Esophagus muscularis mucosa (tissue), 4 donors: ENCODE results near the gene GTSE1. TPM values are rescaled to one million over a fixed set of nuclear protein-coding genes. Genes with fewer than 3 reads are reported as not detected.

Source experiments
- DNase-seq: peaks from one replicate; pipeline ENCODE4 v3.0.0-alpha.2; 2017; ENCODE audit errors: extremely low spot score
- H3K27ac ChIP-seq, 4 donors: fragments of 200-600 bp; sonication (generic); replicated peaks in 1 of 4; 1 replicate in 3 of 4; 2 replicates in 1 of 4; pipeline ENCODE4 v1.5.1; 2016 to 2019; ENCODE audit warnings: mild to moderate bottlenecking in 1 of 4
- H3K27me3 ChIP-seq, 4 donors: fragments of 200-600 bp; sonication (generic); one replicate each; pipeline versions ENCODE4 v1.5.1 to v1.6.0; 2016 to 2019
- H3K36me3 ChIP-seq, 4 donors: fragments of 200-600 bp; sonication (generic); one replicate each; pipeline ENCODE4 v1.5.1; 2016 to 2019
- H3K4me1 ChIP-seq, 4 donors: fragments of 200-600 bp; sonication (generic); one replicate each; pipeline ENCODE4 v1.5.1; 2016 to 2019
- H3K4me3 ChIP-seq, 4 donors: fragments of 200-600 bp; sonication (generic); 1 replicate in 2 of 4; 2 replicates in 2 of 4; pipeline ENCODE4 v1.5.1; 2016 to 2019; ENCODE audit warnings: mild to moderate bottlenecking in 4 of 4, moderate library complexity in 1 of 4
- H3K9me3 ChIP-seq, 4 donors: fragments of 200-600 bp; sonication (generic); 1 replicate in 3 of 4; 2 replicates in 1 of 4; pipeline ENCODE4 v1.5.1; 2016 to 2019
- EP300 ChIP-seq: sonication (generic); formaldehyde crosslinking; IDR thresholded peaks from one replicate; pipeline ENCODE4 v1.6.1; 2017; ENCODE audit warnings: antibody characterized with exemption
- POLR2A ChIP-seq: fragments of 450-650 bp; IDR thresholded peaks from one replicate; pipeline ENCODE4 v1.6.1; 2017; ENCODE audit warnings: antibody characterized with exemption, moderate library complexity, mild to moderate bottlenecking, low read depth
- POLR2AphosphoS5 ChIP-seq, 2 donors: sonication (generic); formaldehyde crosslinking; IDR thresholded peaks; one replicate each; pipeline ENCODE4 v1.6.1; 2017; ENCODE audit warnings: antibody characterized with exemption in 2 of 2
- WGBS: methylation state at CpG from one replicate; pipeline ENCODE4 v1.1.5; 2018; 5-methylcytosine and 5-hydroxymethylcytosine counted together
- intact Hi-C: fragments of 100-400 bp; cut with DNase I; formaldehyde crosslinking; loops from one replicate; pipeline ENCODE4 v1.15.1; 2023
- total RNA-seq, 4 donors: library from RNA; depleted of rRNA; stranded (reverse); fragments of >200 nt; gene quantifications; one replicate each; pipeline versions ENCODE4 v1.1.0 to v1.2.1, GENCODE V29; 2016
- TF ChIP-seq, protein P1 (sequence below), 3 experiments: fragments of 200-600 bp in 2 of 3; fragments of 450-650 bp in 1 of 3; sonication (generic) in 2 of 3; IDR thresholded peaks; one replicate each; pipeline ENCODE4 v1.5.1; 2017 to 2019; ENCODE audit warnings: antibody characterized with exemption in 3 of 3, mild to moderate bottlenecking in 2 of 3, moderate library complexity in 1 of 3

Gene GTSE1
- total RNA-seq, 4 donors from 2014 or later: 1.0 TPM; not detected in 3

GRCh38 chr22:46251266-46251665 is 45.4 kb upstream of the GTSE1 start:
- DNase-seq: no peak

DNA sequence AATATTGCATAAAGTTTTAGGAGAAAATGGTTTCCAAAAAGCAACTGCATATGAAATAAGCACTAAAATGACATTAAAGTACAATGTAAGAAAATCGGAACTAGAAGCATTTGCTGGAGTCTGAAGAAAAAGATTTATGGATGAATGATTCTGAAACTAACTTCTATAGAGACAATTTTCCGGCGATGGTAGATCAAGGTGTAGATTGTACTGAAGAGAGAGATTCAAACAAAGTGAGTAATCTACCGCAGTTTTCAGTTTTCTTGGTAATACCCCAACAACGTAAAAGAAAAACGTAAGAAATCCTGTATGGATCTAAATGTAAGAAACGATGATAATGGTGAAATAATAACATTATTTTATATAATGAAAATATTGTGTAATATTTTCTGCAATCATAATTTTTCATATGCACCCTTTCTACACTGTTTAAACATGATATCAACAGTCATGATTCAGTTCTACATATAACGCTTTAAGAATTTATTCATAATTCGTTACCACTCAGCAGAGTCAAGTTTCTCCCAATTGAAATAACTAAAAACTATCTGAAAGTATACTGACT is 44.8 kb upstream of the GTSE1 start:
- Histone ChIP-seq H3K4me1 (peaks cover 9 to 40% (median 32%) of the 10 kb centered on the region in 4 donors), H3K9me3 (no peaks in the 10 kb centered on the region), H3K4me3 (peak overlapping the region in 1 of 4 donors; percentile 75), H3K36me3 (peaks cover 0 to under 1% (median 0%) of the 10 kb centered on the region in 4 donors), H3K27ac (no peak overlapping the region), H3K27me3 (no peaks in the 10 kb centered on the region)
- TF ChIP-seq EP300 (no peak), POLR2AphosphoS5 (IDR thresholded peaks at IDR 0.05) (no peak), POLR2A (no peak)
- TF ChIP-seq, protein P1, sequence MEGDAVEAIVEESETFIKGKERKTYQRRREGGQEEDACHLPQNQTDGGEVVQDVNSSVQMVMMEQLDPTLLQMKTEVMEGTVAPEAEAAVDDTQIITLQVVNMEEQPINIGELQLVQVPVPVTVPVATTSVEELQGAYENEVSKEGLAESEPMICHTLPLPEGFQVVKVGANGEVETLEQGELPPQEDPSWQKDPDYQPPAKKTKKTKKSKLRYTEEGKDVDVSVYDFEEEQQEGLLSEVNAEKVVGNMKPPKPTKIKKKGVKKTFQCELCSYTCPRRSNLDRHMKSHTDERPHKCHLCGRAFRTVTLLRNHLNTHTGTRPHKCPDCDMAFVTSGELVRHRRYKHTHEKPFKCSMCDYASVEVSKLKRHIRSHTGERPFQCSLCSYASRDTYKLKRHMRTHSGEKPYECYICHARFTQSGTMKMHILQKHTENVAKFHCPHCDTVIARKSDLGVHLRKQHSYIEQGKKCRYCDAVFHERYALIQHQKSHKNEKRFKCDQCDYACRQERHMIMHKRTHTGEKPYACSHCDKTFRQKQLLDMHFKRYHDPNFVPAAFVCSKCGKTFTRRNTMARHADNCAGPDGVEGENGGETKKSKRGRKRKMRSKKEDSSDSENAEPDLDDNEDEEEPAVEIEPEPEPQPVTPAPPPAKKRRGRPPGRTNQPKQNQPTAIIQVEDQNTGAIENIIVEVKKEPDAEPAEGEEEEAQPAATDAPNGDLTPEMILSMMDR (IDR thresholded peaks at IDR 0.05): no peak
- intact Hi-C loops: no loop called here
- no peak for DNase-seq
- 94% methylated on average over 9 of the region's 9 CpGs for WGBS

More at GRCh38 chr22:46251266-46251665, 45.4 kb upstream of the GTSE1 start:
- H3K9me3 ChIP-seq: no peaks in the 10 kb centered on the region
- H3K4me1 ChIP-seq: peaks cover 9 to 45% (median 33%) of the 10 kb centered on the region in 4 donors
- 73% methylated on average over 7 of the region's 7 CpGs for WGBS
- H3K27me3 ChIP-seq: no peaks in the 10 kb centered on the region
- H3K4me3 ChIP-seq: peak overlapping the region; percentile 75 to 84 (median 78)
- H3K27ac ChIP-seq: peak overlapping the region in 1 of 4 donors; percentile 90
- intact Hi-C loops: no loop called here
- no peak for TF ChIP-seq EP300
- no peak for TF ChIP-seq POLR2A
- TF ChIP-seq, protein P1 (IDR thresholded peaks at IDR 0.05): no peak
- TF ChIP-seq POLR2AphosphoS5 (IDR thresholded peaks at IDR 0.05): no peak
- peaks cover 0 to 3% (median 0%) of the 10 kb centered on the region in 4 donors for H3K36me3 ChIP-seq

- 87% methylated on average over 8 of the region's 8 CpGs for WGBS
- H3K27me3 ChIP-seq: no peaks in the 10 kb centered on the region
- intact Hi-C loops: no loop called here
- peaks cover 0 to 3% (median 2%) of the 10 kb centered on the region in 4 donors for H3K4me1 ChIP-seq
- no peak for DNase-seq
- no peak overlapping the region for H3K27ac ChIP-seq
- H3K4me3 ChIP-seq: no peak overlapping the region
- no peaks in the 10 kb centered on the region for H3K9me3 ChIP-seq
- no peaks in the 10 kb centered on the region for H3K36me3 ChIP-seq
- no peak for TF ChIP-seq EP300
- no peak for TF ChIP-seq POLR2AphosphoS5 (IDR thresholded peaks at IDR 0.05)
- TF ChIP-seq, protein P1 (IDR thresholded peaks at IDR 0.05): no peak
- TF ChIP-seq POLR2A: no peak
Observed at GRCh38 chr22:46256358-46256958, 40.2 kb upstream of the GTSE1 start.

DNA sequence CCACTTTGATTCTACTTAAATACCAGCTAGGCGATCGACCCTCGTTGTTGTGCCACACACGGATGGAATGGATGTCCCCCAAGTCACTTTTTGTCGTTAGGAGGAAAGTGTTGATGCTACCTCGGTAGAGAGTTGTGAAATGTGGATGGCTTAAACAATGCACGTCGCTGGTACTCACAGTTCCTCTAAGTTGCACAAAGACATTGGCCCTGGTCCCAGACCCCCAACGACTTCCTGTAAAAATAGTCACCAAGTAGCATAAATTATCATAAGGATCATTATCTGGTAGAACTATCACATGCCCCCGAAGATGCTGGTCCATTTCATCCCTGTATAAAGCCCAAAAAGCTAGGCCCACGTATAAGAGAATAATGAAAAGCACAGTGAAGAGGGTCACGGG is 37.3 kb upstream of the GTSE1 start:
- H3K27ac ChIP-seq: no peak overlapping the region
- H3K36me3 ChIP-seq: no peaks in the 10 kb centered on the region
- peaks cover 3 to 18% (median 10%) of the 10 kb centered on the region in 4 donors for H3K4me1 ChIP-seq
- DNase-seq: no peak
- intact Hi-C loops: no loop called here
- WGBS: 78% methylated on average over 12 of the region's 12 CpGs
- H3K4me3 ChIP-seq: no peak overlapping the region
- no peaks in the 10 kb centered on the region for H3K9me3 ChIP-seq
- TF ChIP-seq POLR2A: no peak
- TF ChIP-seq, protein P1 (IDR thresholded peaks at IDR 0.05): no peak
- no peak for TF ChIP-seq EP300
- no peak for TF ChIP-seq POLR2AphosphoS5 (IDR thresholded peaks at IDR 0.05)
- no peaks in the 10 kb centered on the region for H3K27me3 ChIP-seq
